Esophagus squamous epithelium (tissue), 4 donors: ENCODE results near the gene MTIF3.

Source experiments
- POLR2A ChIP-seq, 4 donors: fragments of 450-650 bp; IDR thresholded peaks; one replicate each; pipeline ENCODE4 v1.6.1; 2017; ENCODE audit warnings: antibody characterized with exemption in 4 of 4, mild to moderate bottlenecking in 4 of 4, moderate library complexity in 3 of 4
- TF ChIP-seq, protein P1 (sequence below), 6 experiments: fragments of 450-650 bp in 4 of 6; fragments of 200-600 bp in 2 of 6; sonication (generic) in 2 of 6; IDR thresholded peaks; one replicate each; pipeline ENCODE4 v1.5.1; 2016 to 2019; ENCODE audit warnings: antibody characterized with exemption in 6 of 6, mild to moderate bottlenecking in 4 of 6, moderate library complexity in 4 of 6

DNA sequence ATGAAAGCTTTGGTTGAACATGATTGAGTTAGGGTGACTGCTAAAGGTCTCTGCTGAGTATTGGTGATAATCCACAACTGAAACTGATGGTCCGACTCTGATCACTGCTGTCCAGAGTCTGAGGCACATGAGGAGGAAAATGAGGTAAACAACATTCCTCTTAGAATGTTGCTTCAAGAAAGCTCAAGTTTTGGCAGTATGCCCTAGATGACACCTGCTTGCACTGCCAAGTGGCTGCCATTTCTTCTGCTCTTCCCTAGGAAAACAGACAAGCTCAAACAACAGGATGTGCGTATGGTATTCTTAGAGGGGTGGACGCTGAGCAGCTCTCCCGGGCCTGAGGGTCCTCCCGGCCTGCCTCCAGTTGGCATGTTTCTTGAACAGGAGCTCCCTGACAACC is 15.2 kb upstream of the MTIF3 start:
- no peak for TF ChIP-seq POLR2A (IDR thresholded peaks at IDR 0.05)
- TF ChIP-seq, protein P1, sequence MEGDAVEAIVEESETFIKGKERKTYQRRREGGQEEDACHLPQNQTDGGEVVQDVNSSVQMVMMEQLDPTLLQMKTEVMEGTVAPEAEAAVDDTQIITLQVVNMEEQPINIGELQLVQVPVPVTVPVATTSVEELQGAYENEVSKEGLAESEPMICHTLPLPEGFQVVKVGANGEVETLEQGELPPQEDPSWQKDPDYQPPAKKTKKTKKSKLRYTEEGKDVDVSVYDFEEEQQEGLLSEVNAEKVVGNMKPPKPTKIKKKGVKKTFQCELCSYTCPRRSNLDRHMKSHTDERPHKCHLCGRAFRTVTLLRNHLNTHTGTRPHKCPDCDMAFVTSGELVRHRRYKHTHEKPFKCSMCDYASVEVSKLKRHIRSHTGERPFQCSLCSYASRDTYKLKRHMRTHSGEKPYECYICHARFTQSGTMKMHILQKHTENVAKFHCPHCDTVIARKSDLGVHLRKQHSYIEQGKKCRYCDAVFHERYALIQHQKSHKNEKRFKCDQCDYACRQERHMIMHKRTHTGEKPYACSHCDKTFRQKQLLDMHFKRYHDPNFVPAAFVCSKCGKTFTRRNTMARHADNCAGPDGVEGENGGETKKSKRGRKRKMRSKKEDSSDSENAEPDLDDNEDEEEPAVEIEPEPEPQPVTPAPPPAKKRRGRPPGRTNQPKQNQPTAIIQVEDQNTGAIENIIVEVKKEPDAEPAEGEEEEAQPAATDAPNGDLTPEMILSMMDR (IDR thresholded peaks at IDR 0.05) = no peak
